Measurements from ENCODE around the gene TCAP.
A peak's percentile ranks its signal among the peaks of the same experiment; 100 is the strongest.
"Not testable (repeated sequence)": the region's sequence is repeated elsewhere in the genome, so short reads cannot be mapped to it uniquely, and the experiment has no call there.

The TCAP gene

DNA sequence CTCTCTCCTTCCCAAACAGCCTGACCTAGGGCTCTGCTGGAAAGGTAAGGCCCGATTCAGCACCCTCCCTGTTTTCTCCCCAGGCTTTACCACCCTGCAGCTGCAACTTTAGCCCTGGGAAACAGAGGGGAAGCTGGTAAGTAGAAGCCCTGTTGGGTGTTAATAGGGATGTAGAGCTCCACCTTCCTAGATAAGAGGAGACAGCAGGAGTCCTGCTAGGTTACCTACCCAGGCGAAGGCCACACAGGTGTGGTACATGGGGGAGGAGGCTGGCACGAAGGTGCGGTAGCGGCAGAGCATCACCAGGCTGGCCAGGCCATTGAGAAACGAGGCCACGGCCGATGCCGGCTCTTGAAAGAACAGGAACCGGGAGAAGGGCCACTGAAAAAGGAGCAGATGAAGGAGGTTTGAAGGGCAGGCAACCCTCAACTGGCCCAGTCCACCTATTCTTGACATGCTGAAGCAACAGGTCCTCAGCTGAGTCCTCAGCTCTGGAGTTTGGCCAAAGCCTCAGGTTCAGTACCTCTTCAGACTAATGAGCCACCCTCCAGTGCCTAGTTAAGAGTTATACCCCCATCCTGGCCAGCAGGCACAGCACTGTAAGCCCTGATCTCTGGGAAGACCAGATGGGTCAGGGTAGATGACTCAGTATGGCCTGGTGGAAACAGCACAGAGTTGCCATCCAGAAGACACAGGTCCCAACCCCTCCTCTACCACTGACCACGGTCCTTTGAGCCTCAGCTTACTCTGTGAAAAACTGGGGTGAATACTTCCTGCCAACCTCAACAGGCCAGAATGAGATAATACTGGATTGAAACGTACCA lies 19.4 kb downstream of the TCAP start:
- no peak for DNase-seq (ENCODE audit: low read depth)

DNA sequence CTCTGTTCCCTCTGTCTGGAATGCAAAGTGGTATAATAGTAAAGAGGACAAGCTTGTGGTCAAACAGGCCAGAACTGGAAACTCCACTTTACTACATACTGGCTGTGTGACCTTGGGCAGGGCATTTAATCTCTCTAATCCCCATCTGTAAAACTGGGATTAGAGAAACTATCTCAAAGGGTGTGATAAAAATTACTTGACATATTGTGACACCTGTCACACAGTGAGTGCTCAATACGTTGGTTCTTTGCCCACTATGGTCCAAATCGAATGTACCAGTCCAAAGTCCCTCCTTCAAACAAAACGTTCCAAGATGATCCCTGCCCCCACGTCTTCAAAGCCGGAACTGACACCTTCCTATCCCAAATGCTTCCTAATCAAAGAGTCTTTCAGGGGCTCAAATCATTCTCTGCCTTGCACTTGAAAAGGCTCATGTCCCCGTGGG lies 22.0 kb downstream of the TCAP start:
- DNase-seq (ENCODE audit: low read depth): no peak

DNA sequence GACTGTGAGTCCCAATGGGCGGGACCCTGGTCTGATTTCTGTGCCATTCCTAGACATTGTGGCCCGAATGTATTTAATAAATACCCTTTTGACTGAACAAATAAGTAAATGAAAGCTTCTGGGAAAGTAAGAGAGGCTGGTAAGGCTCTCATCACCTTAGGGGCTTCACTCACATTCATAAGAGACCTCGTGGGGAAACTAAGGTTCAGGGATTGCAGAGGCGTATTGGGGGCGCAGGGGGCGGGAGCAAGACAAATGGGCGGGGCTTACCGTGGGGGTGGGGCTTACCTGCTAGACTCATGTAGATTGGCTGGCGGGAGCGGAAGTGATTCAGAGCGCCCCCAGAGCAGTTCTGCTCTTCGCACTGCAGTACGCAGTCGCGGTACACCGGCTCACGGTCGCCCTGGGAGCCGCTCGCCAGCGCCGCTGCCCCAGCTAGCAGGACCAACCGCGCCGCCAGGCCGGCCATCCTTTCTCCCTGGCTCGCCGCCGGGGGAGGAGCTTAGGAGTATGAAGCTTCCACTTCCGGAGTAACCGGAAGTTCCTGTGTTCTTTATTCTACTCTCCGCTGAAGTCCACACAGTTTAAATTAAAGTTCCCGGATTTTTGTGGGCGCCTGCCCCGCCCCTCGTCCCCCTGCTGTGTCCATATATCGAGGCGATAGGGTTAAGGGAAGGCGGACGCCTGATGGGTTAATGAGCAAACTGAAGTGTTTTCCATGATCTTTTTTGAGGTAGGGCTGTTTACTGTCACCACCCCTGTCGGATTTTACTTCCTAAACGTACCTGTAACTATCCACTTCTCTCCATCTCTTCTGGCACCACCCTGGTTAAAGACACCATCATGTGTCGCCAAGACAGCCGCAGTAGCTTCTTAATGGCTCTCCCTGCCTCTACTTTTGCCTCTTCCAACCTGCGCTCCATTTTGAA lies 22.7 kb downstream of the TCAP start, which contains the start of gene PGAP3:
TSS of gene PGAP3 (minus strand) at position 512 of the 929 bp plus-strand sequence. CDS start at position 469, 43 bp downstream.
- peak; percentile 62 for DNase-seq (ENCODE audit: low read depth)

DNA sequence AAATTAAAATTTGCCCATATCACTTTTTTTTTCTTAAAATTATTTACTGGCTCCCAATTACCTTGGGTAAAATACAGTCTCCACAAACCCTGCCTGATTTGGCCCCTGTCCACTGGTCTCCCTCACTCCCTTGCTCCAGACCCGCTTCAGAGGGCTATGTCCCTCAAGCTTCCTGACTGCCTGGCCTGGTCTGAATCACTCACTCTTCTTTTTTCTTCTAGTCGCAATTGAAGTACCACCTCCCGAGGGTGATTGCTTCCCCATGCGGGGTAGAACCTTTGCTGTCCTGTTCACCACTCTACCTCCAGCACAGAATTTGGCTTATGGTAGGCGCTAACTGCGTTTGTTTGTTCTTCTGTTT lies 23.3 kb downstream of the TCAP start:
- DNase-seq (ENCODE audit: low read depth): no peak

DNA sequence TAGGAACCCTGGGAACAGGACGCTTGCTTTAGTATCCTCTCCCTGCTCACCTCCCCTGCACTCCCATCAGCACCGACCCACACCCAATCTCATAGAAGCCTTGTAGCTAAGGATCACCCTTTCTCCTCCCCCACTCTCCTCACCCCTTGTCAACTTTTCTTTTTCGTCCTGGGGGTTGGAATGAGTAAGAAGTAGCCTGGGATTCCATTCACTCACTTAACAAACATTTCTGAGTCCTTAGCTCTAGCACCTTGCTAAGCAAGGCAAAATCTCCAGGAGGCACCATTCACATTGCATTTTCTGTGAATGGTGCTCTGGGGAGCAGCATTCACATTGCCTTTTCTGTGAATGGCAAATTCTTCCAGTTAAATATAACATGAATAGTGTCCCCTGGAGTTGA lies 23.8 kb downstream of the TCAP start:
- DNase-seq (ENCODE audit: low read depth): no peak

DNA sequence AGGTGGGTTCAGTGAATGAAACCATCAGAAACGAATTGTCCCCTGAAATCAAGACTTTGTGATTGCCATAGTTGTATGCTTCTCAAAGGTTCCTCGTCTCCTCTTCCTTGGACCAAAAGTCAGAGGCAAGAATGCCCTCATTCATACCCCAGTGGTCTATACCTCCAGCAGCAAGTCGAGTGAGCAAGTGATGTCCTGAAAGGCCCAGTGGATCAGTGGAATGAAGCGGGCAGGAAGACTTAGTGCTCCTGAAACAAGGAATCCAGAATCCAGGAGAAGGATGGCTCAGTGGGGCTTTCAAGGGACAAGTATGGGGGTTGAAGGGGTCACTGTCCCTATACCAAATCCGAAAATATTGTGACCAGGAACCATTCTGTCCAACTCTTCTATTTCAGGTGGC lies 29.4 kb downstream of the TCAP start:
- DNase-seq (ENCODE audit: low read depth): no peak

DNA sequence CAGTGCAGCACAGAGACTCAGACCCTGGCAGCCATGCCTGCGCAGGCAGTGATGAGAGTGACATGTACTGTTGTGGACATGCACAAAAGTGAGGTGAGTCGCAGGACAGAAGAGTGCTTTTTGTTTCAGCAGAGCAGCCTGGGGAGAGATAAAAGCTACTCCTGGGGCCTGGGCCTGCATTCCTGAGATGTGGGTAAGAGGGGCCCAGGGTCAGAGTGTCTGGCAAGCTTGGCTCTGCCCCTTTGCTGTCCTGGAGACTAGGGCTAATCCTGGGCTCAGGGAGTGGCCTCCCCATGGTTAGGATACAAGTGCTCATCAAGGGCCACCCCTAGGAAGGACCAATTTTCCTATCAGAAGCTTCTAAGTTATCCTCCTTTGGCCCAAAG lies 29.9 kb downstream of the TCAP start:
- no peak for DNase-seq (ENCODE audit: low read depth)

DNA sequence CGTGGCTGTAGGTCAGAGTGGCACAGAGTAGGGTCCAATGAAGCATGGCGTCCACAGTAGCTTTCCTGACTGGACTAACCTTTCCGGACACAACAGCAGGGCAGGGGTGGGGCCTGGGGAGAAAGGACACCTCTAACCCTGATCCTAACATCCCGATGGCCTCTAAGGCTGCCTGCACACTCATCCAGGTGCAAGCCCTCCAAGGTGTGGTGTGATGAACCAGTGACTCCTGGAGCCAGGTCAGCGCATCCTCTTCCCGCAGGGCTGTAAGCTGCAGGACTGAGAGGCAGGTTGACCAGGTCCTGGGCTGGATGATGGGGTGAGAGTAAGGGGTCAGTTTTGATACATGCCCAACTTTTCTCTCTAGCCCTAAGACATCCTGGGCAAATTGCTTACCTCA lies 31.6 kb downstream of the TCAP start:
- DNase-seq (ENCODE audit: low read depth): no peak

DNA sequence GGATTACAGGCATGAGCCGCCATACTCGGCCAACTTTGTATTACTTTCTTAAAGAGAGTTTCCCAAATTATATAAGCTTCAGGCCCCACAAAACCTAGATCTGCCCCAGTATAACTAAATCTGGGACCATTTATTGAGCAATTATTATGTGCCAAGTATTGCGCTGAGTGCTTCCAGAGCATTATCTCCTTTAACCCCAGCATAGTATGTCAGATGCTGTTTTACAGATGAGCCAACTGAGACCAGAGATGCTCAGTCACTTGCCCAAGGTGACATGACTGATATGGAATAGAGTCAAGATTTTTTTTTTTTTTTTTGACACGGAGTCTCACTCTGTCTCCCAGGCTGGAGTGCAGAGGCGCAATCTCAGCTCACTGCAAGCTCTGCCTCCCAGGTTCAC lies 32.8 kb downstream of the TCAP start:
- DNase-seq (ENCODE audit: low read depth): no peak

DNA sequence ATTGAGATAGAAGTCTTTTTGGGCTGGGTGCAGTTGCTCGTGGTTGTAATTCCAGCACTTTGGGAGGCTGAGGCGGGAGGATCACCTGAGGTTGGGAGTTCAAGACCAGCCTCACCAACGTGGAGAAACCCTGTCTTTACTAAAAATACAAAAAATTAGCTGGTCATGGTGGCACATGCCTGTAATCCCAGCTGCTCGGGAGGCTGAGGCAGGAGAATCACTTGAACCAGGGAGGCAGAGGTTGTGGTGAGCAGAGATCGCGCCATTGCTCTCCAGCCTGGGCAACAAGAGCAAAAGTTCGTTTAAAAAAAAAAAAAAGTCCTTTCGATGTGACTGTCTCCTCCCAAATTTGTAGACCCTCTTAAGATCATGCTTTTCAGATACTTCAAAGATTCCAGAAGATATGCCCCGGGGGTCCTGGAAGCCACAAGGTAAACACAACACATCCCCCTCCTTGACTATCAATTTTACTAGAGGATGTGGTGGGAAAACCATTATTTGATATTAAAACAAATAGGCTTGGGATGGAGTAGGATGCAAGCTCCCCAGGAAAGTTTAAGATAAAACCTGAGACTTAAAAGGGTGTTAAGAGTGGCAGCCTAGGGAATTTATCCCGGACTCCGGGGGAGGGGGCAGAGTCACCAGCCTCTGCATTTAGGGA lies 34.1 kb downstream of the TCAP start:
- not testable (repeated sequence) for DNase-seq (ENCODE audit: low read depth)

DNA sequence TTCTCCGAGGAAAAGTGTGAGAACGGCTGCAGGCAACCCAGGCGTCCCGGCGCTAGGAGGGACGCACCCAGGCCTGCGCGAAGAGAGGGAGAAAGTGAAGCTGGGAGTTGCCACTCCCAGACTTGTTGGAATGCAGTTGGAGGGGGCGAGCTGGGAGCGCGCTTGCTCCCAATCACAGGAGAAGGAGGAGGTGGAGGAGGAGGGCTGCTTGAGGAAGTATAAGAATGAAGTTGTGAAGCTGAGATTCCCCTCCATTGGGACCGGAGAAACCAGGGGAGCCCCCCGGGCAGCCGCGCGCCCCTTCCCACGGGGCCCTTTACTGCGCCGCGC lies 34.6 kb downstream of the TCAP start, which contains the start of gene ERBB2:
TSS of gene ERBB2 (plus strand) at position 247 of the 330 bp plus-strand sequence. CDS start 175 bp downstream, outside the sequence.
- DNase-seq (ENCODE audit: low read depth): no peak

DNA sequence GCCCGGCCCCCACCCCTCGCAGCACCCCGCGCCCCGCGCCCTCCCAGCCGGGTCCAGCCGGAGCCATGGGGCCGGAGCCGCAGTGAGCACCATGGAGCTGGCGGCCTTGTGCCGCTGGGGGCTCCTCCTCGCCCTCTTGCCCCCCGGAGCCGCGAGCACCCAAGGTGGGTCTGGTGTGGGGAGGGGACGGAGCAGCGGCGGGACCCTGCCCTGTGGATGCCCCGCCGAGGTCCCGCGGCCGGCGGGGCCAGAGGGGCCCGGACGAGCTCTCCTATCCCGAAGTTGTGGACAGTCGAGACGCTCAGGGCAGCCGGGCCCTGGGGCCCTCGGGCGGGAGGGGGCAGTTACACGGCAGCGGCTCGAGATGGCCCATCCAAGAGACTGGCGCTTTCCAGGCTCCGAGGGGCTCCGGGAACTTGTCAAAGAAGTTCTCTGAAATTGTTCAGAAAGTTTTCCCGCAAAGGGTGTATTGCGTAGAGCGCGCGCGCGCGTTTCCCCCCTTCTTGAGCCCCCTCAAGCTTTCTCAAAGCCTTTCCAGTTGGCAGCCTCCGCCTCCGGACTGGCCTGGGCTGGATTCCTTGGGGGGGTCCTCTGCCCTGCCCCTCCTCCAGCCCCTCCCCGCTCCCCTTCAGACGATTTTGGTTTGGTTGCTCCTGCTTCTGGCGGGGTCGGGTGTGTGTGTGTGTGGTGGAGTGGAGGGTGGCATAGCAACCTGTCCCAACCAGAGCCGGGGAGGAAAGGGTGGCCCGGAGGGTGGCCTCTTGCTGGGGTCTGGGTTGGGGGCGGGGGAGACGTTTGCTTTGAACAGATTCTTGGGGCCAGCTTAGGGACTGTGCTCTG lies 35.2 kb downstream of the TCAP start:
- no peak for DNase-seq (ENCODE audit: low read depth)

DNA sequence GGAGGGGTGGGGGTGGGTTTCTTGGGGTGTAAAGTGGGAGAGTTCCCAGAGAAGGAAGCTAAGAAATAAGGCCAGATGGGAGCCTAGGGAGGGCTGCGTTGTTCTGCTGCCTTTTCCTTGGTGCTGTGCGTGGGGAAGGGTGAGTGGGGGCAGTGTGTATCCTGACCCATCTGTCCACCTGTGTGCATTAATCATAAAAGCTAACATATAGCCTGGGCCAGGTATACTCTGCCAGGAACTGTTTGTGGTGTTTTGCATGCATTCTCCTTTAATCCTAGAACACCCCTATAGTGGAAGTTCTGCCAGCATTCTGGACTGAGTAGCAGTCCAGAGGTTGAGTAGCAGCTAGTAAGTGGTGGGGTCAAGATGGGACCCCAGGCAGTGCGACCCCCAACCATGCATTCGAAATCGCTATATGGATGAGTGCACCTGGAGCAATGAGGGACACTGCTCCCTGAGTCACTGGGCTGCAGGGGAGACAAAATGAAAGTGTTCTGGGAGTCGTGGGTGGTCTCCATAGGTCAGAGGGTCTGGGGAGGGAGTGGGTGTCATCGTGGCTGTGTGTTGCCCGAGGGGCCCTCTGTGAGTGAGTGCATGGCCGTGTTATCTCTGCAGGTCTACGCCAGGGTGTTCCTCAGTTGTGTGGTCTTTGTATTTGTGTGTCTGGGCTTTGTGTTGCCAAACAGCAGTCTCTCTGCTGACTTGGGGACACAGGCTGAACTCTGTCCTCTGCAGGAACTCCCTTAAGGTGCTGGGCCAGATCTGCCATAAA lies 36.0 kb downstream of the TCAP start:
- DNase-seq (ENCODE audit: low read depth): no peak

DNA sequence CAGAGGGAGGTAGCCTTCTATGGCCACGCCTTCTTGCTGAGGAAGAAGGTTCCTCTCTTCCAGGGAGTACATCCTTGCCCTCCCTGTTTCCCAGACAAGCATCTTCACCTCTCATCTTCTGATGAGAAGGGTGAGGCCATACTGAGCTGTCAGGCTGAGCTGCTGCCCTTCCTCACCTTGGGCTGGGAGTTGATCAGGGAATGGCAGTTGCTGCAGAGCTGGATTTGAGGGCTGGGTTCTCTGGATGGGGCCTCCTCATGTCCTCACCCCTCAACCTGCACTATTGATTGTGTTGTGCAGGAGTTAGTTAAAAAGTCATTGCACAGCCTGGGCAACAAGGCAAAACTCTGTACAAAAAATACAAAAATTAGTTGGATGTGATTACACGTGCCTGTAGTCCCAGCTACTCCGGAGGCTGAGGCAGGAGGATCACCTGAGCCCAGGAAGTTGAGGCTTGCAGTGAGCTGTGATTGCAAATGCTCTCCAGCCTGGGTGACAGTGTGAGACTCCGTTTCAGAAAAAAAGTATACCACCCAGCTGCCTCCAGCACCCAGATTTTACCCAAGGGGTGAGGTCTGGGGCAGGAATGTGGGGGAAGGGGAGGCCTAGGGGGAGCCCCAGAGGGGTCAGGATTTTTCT lies 36.8 kb downstream of the TCAP start:
- no peak for DNase-seq (ENCODE audit: low read depth)

DNA sequence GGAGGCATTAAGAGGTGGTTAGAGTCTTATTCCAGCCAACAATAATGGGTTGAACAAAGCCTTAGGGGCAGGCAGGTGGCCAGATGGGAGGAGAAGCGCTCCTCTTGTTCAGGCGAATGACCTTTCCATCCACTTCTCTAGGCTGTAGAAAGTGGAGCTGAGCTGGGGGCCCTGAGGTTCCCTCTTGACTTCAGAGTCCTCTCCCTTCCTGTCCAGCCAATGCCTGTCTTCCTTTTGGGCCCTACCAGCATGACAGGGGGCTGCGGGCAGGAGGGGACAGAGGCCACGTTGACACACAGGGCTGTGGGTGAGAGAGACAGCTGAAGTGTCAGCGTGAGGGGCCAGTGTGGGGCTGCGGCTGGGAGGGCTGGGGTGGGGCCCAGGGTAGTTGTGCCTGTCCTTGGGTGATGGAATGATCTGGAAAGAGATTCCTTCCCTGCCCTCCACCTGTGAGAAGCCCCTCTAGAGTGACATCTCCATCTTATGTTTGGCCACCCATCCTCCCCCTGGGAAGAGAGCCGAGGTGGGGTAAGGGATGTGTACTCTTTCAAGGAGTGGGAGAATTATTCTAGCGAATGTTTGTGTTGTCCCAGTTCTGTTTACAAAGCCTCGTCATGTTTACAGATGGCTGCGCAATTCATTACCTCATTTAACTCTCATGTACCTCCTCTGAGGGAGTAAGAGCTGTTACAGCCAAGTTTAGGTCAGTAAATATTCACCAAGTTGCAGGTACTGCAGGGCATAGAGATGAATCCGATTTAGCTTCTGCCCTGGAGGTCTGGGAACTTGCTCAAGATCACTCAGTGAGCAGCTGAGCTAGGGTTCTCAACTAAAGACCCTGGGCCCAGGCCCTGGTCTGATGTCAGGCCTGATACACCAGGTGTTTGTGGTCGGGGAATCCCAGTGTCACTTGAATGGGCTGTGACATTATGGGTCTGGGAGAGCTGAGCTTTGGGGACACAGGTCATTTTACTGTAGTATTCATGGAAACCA lies 38.0 kb downstream of the TCAP start:
- no peak for DNase-seq (ENCODE audit: low read depth)

DNA sequence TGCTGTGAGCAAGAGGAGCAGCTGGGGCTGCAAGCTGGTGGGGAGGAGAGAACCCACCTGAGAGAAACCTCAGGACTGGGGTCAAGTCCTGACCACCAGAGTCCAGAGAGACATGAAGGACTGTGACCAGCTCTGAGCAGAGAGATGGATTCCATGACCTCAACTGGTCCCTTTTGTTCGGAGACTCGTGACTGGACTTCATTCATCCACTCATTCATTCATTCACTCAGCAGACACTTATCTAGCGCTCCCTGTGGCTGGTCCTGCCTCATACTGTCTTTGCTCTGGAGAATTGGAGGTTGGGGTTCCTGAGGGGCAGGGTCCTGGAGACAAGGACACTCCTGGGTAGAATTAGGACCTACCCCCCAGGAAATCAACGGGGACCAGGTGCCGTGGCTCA lies 38.8 kb downstream of the TCAP start:
- no peak for DNase-seq (ENCODE audit: low read depth)

DNA sequence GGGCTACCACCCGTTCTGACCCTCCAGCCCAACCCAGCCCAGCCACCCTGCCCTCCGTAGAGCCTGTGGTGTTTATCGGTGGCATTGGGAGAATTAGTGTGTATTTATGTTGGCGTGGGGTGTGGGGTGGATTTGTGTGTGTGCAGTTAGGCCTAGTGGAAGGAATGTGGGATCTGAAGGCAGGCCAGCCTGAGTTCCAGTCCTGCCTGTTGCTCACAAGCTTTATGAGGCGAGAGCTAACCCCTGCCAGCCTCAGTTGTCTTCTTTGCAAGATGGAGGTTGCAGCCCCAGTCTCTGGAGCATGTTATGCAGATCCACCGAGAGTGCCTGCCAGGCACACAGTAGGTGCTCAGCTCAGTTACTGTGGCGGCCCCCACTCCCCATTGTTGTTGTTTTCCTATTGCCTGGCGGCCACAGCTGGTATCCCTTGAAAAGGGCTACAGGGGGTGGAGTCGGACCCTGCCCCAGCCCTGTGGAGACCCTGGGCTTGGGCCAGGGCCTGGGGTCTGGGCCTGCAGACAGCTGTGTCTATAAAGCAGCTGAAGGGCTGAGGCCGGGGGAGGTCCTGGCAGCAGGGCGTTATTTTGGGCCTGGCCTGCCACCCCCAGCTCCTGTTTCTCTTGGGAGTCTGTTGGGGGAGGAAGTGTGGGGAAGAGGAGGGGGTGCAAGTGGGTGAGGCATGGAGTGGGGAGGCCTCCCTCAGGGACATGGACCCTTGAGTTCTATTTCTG lies 39.8 kb downstream of the TCAP start:
- no peak for DNase-seq (ENCODE audit: low read depth)

DNA sequence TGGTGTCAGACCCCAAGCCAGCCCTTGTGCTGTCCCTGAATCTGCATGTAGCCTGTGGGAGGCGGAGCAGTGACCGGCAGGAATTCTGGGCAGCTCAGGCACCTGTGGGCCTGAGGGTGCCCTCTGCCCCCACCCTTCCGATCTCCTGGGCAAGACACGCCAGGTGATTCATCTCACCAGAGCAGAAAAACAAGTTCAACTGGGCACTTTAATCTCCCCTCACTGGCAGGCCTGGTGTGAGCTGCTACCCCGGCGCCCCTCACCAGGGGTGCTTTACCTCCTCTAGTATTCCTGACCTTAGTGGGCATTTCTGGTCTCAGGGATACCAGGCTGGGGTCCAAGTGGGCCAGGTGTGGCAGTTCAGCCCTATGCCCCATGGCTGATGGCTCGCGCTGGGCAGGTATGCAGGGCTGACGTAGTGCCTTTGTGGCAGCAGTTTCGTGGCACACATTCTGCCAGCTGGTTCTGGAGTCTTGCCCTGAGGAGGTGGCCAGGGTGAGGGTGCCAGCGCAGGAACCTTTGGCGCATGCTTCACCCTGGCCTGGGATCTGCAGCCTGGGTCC lies 40.7 kb downstream of the TCAP start:
- DNase-seq (ENCODE audit: low read depth): no peak

Data from T-helper 22 cell (primary cell).